NCI-H1417 treated with DMSO at 0.1 percent for 48 hours (cell line): ENCODE data around the gene FBXO24.

Experiments used
- DNase-seq: peaks from one replicate; lab custom pipeline; 2025; lab: John Stamatoyannopoulos, UW

FBXO24 gene

DNA sequence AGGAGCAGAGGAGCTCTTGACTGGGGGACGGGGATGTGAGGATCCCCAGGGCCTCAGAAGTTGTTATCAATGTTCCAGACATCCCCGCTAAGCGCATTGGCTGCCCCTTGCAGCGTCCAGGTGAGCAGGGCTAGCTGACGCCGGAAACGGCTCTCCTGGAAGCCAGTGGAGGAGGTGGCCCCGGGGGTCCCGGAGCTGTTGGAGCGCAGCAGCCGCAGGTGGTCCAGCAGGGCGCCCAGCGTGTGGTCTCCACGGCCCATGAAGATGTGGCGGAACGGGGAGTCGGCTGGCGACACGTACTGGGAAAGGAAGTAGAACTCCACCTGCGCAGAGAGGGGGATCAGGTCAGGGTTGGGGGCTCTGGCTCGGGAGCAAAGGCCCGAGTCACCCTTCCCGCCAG is 34.7 kb downstream of the FBXO24 start:
- DNase-seq, result no peak

DNA sequence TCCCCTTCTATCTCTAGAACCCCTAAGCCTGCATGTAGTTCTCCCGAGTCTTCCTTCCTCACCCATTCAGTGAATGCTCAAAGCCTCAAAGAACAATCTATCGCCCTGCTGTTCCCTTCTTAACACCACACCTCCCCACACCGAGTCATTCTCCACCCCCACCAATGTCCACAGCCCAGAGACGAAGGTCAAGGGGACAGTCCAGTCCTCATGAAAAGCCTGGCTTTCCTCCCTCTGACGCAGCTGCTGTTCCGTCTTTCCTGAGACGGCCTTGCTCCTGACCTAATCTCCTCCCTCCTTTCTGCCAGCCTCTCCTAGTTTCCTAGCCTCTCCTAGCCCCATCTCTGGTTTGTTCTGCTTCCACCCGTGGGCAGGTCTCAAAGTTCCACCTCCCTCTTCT is 35.4 kb downstream of the FBXO24 start:
- DNase-seq, result no peak

DNA sequence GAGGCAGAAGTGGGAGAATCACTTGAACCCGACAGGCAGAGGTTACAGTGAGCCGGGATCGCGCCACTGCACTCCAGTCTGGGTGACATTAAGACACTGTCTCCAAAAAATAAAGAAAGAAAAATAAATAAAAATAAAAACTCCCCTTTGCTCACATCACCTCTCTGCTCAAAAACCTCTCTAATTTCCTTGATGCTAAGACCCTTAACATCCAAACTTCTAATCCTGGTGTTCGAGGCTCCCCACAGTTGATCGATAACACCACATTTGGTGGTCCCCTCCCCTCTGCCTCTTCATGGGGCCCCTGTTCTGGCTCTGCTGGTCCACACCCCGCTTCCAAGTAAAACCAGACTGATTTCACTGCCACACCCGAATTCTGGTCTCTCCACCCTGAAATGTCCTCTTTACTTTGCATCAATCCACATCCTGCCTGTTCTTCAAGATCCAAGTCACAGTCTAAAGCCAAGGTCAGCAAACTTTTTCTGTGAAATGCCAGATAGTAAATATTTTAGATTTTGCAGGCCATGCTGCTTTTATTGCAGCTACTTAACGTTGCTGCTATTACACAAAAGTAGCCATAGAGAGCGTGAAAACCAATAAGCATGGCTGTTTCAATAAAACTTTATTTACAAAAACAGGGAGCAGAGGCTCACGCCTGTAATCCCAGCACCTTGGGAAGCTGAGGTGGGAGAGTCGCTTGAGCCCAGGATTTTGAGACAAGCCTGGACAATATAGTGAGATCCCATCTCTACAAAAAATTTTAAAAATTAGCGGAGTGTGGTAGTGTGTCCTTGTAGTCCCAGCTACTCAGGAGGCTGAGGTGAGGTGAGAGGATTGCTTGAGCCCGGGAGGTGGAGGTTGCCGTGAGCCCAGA is 38.1 kb downstream of the FBXO24 start:
- no peak for DNase-seq

DNA sequence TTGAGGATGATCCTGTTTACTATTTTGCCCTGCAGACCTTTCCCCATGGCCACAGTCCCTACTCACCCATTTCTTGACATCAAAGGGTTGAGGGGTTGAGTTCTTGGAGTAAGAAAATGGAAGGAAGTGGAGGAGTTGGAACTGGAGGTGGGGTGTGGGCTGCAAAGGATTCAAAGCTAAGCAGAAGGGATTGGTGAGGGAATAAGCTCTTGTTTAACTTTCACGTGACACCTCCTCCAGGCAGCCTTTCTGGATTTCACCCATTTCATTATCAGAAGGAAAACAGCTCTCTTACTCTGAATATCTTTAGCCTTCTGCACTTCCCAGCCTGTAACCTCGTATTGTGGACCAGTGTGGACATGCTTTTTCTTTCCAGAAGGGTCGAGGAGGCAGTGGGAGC is 39.9 kb downstream of the FBXO24 start:
- no peak for DNase-seq

DNA sequence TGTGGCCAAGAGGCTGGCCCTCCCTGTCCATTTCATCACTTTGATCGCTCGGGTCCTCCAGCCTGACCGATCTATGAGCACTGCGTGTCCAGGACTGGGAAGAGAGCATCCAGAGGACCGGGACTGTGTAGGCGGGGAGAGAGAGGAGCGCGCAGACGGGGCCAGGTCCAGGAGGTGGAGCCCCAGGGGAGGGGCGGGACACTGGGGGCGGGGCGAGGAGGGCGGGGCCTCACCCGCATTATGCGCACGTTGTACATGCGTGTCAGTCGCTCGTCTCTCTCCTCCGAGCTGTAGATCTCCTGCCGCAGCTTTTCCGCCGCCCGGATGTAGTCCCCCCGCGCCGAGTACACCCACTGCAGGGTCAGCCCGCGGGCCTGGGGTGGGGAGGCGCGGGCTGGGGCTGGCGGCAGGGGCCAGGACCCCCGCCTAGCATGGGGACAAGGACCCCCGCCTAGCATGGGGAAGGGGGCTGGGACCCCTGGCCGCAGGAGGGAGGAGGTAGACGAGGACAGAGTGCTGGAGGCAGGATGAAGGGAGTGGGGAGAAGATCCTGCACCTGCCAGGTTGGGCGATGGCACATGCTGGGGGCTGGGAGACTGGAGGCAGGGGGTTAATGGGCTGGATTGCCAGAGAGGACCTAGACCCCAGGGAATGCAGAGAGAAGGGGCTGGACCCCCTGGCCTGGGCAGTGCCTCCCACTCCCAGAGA is 40.6 kb downstream of the FBXO24 start:
- peak; percentile 32 for DNase-seq

DNA sequence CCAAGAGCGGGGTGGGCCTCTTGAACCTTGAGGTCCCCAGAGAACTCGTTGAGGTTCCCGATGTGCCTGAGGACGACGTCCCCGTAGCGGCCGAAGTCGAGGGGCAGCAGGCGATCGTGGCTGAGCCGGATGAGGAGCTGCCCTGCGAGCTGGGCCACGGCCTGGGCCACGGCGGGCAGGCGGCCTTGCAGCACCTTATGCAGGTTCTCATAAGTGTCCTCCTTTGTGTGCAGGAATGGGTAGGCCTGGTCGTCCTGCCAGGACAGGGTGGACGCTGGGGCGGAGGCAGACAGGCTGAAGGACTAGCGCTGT is 41.1 kb downstream of the FBXO24 start:
- no peak for DNase-seq

DNA sequence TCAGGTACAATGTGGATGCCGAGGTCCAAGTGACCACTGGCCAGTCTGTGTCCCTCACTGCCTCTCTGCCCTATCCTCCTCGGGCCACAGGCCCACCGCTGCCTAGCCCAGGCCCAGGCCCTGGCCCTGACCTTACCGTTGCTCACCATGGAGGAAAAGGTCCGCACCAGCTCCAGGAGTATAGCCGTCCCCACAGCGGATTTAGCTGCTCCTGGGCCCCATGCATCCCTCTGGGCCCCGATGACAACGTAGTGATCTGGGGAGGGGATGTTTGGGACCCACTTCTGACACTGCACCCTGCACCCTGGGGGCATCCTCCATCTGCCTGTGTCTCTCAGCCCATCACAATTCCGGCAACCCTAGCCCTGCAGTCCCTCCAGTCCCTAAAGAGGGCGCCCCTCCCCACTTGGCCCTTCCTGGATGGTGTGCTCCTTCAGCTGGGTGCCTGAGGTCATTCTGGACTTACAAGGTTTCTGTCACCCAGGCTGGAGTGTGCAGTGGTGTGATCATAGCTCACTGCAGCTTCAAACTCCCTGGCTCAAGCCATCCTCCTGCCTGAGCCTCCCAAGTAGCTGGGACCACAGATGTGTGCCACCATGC is 43.1 kb downstream of the FBXO24 start:
- DNase-seq, result no peak

DNA sequence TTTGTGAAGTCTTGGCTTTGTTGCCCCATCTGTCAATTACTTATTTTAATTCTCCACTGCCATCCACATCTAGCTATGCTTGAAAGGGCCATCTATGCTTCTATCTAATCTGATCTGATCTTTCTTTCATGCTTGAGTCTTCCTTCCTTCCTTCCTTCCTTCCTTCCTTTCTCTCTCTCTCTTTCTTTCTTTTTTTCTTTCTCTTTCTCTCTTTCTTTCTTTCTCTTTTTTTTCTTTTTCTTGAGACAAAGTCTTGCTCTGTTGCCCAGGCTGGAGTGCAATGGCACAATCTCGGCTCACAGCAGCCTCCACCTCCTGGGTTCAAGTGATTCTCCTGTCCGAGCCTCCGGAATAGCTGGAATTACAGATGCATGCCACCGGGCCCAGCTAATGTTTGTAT is 43.9 kb downstream of the FBXO24 start:
- no peak for DNase-seq

DNA sequence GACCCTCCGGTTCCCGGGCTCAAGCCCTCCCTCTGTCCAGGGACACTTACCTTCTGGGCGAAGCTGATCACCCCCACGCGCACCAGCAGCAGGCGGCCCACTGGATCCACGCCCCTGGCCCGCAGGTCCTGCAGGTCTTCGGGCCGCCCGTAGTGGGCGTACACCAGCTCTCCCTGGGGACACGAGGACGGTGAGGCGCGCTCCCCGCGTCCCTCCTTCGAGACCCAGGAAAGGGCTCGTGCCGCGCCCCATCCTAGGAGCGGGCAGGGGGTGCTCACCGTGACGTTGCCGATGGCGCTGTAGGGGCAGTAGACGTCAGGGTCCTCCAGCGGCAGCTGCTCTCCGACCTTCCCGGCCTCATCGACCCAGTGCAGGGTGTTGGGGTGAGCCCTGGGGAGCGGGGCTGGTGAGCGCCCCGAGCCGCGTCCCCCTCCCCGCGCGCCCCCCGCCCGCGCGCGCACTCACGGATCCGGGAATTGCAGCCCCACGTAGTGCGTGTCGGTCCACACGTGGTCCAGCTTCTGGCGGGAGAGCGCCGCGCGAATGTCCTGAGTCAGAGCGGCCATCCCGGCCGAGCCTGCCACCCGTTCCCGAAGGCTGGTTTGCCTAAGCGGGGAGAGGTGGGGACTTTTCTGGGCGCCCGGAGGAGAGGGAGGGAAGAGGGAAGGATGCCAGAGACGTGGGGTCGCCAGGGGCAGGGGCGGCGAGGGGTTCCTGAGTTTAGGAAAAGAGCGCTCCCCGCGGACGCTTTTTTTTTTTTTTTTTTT is 47.0 kb downstream of the FBXO24 start:
- peak; percentile 17 for DNase-seq

DNA sequence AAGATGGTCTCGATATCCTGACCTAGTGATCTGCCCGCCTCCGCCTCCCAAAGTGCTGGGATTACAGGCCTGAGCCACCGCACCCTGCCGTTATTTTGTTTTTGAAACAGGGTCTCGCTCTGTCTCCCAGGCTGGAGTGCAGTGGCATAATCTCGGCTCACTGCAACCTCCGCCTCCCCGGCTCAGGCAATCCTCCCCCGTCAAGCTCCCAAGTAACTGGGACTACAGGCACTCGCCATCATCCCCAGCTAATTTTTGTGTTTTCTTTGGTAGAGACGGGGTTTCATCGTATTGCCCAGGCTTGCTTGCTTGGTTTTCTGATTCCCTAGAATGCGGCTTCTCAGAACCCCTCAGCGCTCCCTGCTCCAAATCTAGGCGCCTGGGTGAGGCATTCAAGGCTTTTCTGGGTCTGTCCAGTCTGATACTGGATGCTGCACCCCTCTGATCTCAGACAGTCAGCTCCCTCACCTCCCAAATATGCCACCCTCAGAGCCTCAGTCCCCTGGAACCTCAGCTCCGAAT is 53.9 kb downstream of the FBXO24 start:
- no peak for DNase-seq

DNA sequence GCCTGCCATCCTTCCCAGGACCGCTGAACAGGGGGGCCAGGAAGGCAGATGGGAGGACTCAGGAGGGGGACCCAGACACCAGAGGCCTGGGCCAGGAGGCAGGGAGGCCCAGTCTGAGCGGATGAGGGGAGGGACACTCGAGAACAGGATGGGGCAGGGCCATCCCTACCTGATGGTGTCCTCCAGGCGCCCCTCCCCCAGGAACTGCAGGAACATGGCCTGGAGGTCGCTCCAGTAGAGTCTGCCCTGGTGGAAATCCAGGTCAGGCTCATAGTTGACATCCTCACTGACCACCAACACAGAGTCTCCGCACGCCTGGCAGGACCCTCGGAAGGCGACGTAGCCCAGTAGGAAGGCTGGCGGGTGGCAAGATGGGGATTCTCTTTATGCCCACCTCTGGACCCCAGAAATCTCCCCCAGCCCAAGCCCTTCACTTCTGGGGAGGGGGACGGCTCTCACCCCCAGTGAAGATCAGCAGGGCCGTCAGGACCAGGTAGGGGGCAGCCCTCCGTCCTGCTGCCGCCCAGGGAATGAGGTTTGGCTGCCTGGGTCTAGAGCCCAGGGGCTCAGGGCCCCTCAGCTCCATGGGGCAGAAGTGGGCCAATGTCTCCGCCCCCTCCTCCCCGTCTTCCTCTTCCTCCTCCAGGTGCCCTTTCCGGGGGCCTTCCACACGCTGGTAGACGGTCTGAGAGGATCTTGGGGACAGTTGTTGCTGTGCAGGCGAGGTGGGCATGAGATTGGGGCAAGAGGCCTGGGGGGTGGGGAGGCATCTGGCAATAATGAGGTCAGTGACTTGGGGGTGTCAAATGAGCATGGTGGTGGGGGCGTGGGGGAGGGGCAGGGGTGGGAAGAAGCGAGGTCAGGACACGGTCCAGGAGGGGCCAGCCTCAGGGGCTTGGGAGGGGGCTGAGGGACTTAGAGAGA is 54.7 kb downstream of the FBXO24 start:
- no peak for DNase-seq

DNA sequence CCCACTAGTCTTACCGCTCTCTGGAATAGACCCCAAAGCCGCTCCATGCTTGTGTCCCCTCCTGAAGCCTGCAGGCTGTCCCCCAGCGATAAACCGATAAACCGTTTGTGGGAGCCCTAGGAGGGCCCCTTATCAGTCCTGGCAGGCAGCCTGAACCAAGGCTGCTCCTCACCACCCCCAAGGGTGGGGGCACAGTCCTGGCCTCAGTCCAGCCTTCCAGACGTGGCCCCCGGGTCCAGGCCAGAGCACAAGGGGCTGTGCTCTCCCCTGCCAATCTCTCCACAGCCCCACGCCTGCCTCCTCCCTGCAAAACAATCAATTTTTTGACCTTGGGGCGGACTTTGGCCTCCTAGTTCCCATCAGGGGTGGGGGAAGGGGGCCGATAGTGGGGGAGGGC is 55.3 kb downstream of the FBXO24 start, which contains the start of gene TFR2:
Gene TFR2 (minus strand): TSS at position 90 of the 397 bp plus-strand sequence. CDS start 43 bp downstream, at position 47.
- DNase-seq, result no peak

DNA sequence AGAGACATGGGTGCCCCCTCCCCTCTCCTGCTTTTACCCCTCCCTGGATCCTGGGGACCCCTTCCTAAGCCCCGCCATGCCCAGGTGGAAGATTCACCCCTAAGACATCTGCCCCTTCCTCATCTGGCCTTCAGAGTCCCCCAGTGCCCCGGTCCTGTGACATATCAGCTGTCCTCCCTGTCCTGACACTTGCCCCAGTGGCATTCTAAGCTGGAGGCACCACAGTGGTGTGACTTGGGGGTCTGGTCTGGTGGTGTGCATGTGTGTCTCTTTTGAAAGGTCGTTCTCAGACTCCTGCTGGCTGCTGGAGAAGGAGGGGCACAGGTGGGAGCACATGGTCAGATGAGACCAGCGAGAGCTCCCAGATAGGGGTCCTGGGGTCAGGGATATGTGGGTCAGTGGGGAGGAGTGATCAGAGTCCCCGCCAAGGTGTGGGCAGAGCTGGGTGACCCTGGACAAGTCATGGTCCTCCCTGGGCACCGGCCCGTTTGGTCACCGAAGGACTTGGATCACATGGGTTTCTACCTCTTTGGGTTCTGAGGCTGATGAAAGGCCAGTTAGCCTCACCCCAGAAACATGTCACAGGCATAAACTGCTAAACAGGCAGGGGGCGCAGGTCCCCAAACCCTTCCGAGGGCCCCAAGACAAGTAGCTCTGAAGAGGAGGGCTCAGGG is 55.9 kb downstream of the FBXO24 start:
- DNase-seq, result no peak

DNA sequence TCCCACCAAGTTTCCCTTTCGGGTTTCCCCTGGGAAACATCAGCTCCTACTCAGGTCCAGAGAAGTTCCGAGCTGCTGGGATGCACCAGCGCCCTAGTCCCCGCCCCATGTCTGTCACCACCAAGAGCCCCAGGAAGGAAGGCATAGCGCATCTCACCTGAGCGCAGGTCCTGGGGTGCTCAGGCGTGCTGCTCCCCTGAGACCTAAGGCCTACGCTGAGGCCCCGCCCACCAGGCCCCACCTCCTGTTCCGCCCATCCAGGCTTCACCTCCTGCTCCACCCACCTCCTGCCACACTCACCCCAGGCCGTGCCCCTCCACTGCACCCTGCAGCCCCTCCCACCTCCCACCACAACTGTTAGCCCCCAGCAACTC is 56.4 kb downstream of the FBXO24 start:
- no peak for DNase-seq

DNA sequence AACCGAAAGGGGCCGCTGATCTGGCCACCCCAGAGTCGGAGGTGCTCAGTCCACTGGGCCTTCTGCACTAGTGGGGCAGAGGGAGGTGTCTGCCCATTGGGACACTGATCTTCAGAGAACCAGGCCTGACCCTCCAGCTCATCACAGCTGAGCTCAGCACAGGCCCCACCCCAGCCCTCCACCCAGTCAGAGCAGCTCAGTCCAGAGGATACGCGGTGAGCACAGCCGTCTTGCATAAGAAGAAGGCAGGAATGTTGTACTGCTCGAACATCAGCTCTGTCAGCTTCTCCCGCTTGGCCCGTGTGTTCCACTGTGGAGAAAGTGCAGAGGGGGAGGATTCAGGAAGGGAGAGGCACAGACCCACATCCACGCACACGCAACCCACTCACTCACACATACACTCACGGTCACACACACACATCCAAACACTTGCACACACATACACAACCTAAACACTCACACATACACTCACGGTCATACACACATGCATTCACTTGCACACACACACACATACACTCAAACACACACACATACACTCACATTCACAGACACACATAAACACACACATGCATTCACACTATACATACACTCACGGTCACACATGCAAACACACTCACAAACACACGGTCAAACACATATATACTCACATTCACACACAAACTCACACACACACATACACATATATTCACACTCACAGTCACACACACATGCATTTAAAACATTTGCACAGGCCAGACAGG is 63.9 kb downstream of the FBXO24 start:
- DNase-seq, result no peak
